ENCODE data around the gene DNASE2B. TPM values are rescaled to one million over a fixed set of nuclear protein-coding genes. Genes with fewer than 3 reads are reported as not detected.
A peak's percentile ranks its signal among the peaks of the same experiment; 100 is the strongest.

DNASE2B gene
- total RNA-seq, 1 experiment from 2014 or later = not detected

DNA sequence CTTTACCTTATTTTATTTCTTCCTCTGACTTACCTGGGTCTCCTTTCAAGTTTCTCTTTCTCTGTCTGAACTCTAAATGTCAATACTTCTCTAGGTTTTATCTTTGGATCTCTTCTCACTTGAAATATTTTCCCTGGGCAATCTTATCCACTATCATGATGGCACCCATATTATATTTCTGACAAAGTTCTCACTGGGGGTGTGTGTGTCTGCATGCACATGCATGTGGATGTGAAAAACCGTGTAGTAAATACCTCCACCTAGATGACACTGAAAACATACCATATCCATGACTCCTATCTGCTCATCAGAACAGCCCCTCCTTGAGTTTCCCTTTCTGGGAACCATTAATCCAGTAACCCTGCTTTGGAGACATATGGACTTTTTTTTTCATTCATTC lies 30.9 kb downstream of the DNASE2B start:
- TF ChIP-seq EZH2phosphoT487 (IDR thresholded peaks at IDR 0.05; ENCODE audit: borderline replicate concordance, low read length) (no peak), EZH2 (IDR thresholded peaks at IDR 0.05; ENCODE audit: low read length, unreplicated experiment) (no peak)
- TF ChIP-seq, protein P1, sequence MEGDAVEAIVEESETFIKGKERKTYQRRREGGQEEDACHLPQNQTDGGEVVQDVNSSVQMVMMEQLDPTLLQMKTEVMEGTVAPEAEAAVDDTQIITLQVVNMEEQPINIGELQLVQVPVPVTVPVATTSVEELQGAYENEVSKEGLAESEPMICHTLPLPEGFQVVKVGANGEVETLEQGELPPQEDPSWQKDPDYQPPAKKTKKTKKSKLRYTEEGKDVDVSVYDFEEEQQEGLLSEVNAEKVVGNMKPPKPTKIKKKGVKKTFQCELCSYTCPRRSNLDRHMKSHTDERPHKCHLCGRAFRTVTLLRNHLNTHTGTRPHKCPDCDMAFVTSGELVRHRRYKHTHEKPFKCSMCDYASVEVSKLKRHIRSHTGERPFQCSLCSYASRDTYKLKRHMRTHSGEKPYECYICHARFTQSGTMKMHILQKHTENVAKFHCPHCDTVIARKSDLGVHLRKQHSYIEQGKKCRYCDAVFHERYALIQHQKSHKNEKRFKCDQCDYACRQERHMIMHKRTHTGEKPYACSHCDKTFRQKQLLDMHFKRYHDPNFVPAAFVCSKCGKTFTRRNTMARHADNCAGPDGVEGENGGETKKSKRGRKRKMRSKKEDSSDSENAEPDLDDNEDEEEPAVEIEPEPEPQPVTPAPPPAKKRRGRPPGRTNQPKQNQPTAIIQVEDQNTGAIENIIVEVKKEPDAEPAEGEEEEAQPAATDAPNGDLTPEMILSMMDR (conservative IDR thresholded peaks at IDR 0.05; ENCODE audit: low read depth, low read length) = no peak
- intact Hi-C loops (cut with micrococcal nuclease) = no loop called here
- BruUV-seq (replicated peaks) = no TSS peak
- no peaks in the 10 kb centered on the region for H3K36me3 ChIP-seq (ENCODE audit: low read depth, low read length)
- no peak overlapping the region for H2AFZ ChIP-seq (ENCODE audit: low read length)
- H3K79me2 ChIP-seq (ENCODE audit: low read length) = no peaks in the 10 kb centered on the region
- ATAC-seq (no peak), DNase-seq (no peak)
- H4K20me1 ChIP-seq (ENCODE audit: low read length) = no peaks in the 10 kb centered on the region
- H3K9me2 ChIP-seq (replicated peaks; ENCODE audit: low read length) = no peaks in the 10 kb centered on the region
- no peak overlapping the region for H3K4me2 ChIP-seq (ENCODE audit: low read length)
- no peaks in the 10 kb centered on the region for H3K27me3 ChIP-seq (ENCODE audit: low read length)
- no peaks in the 10 kb centered on the region for H3K9me3 ChIP-seq (ENCODE audit: low read length)
- ChIA-PET POLR2A (ENCODE audit: unreplicated experiment) (no interaction called here), CTCF (no interaction called here)
- no peak overlapping the region for H3K27ac ChIP-seq (ENCODE audit: low read length)
- H3K4me1 ChIP-seq (ENCODE audit: insufficient read depth, low read length) = peaks cover 20% of the 10 kb centered on the region
- H3K4me3 ChIP-seq (ENCODE audit: low read length) = no peak overlapping the region
- no peaks in the 10 kb centered on the region for H3F3A ChIP-seq (ENCODE audit: low read length, unreplicated experiment)
- no peak overlapping the region for H3K9ac ChIP-seq (ENCODE audit: low read length)

DNA sequence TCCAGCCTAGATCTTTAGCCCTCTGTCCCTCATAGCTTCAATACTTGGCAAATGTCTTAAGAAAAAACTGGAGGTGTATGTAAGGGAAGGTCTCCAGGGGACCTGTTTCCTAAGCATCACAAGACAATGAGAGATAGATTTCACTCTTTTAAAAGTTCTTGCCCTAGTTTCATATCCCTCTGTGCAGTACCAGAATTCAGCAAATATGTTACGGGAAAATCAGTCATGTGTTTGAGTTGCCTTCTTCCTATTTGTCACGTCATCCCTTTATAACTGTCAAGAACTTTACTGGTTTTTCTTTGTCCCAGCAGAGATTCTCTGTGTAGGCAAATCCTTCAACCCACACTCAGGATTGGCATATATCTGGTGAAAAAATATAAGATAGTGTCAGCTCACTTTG lies 32.3 kb downstream of the DNASE2B start:
- TF ChIP-seq EZH2 (IDR thresholded peaks at IDR 0.05; ENCODE audit: low read length, unreplicated experiment) = no peak
- TF ChIP-seq, protein P1 (conservative IDR thresholded peaks at IDR 0.05; ENCODE audit: low read depth, low read length) = no peak
- no peak for TF ChIP-seq EZH2phosphoT487 (IDR thresholded peaks at IDR 0.05; ENCODE audit: borderline replicate concordance, low read length)
- ChIA-PET CTCF (no interaction called here), POLR2A (ENCODE audit: unreplicated experiment) (no interaction called here)
- peaks cover 30% of the 10 kb centered on the region for H3K4me1 ChIP-seq (ENCODE audit: insufficient read depth, low read length)
- H4K20me1 ChIP-seq (ENCODE audit: low read length) = no peaks in the 10 kb centered on the region
- H3F3A ChIP-seq (ENCODE audit: low read length, unreplicated experiment) = no peaks in the 10 kb centered on the region
- H2AFZ ChIP-seq (ENCODE audit: low read length) = no peak overlapping the region
- no peak overlapping the region for H3K4me3 ChIP-seq (ENCODE audit: low read length)
- H3K9me3 ChIP-seq (ENCODE audit: low read length) = no peaks in the 10 kb centered on the region
- intact Hi-C loops (cut with micrococcal nuclease) = loop anchor here (5.0 to 10.0 kb wide), 2 partner anchors 158 to 526 kb away; no protein-coding TSS in a partner anchor
- no peaks in the 10 kb centered on the region for H3K9me2 ChIP-seq (replicated peaks; ENCODE audit: low read length)
- DNase-seq (no peak), ATAC-seq (no peak)
- no peaks in the 10 kb centered on the region for H3K36me3 ChIP-seq (ENCODE audit: low read depth, low read length)
- H3K4me2 ChIP-seq (ENCODE audit: low read length) = no peak overlapping the region
- no peaks in the 10 kb centered on the region for H3K27me3 ChIP-seq (ENCODE audit: low read length)
- no peaks in the 10 kb centered on the region for H3K79me2 ChIP-seq (ENCODE audit: low read length)
- no peak overlapping the region for H3K9ac ChIP-seq (ENCODE audit: low read length)
- no TSS peak for BruUV-seq (replicated peaks)
- no peak overlapping the region for H3K27ac ChIP-seq (ENCODE audit: low read length)

- Histone ChIP-seq H3K4me1 (ENCODE audit: insufficient read depth, low read length) (peaks cover 22% of the 10 kb centered on the region), H2AFZ (ENCODE audit: low read length) (peak overlapping the region; percentile 79)
- POLR2A ChIA-PET (ENCODE audit: unreplicated experiment) = interaction anchor here (0.6 to 0.7 kb wide), 3 partner anchors 26 to 291 kb away, joined by 3 to 7 read pairs (median 4); no protein-coding TSS in a partner anchor
These were observed 35.2 kb downstream of the DNASE2B start for GRCh38 chr1:84433258-84434080.

More at GRCh38 chr1:84433258-84434080, 35.2 kb downstream of the DNASE2B start:
- Histone ChIP-seq H3K27me3 (ENCODE audit: low read length) (no peaks in the 10 kb centered on the region), H3K9me2 (replicated peaks; ENCODE audit: low read length) (no peaks in the 10 kb centered on the region), H3K27ac (ENCODE audit: low read length) (peak overlapping the region; percentile 38), H3K79me2 (ENCODE audit: low read length) (no peaks in the 10 kb centered on the region), H3K4me2 (ENCODE audit: low read length) (peak overlapping the region; percentile 70), H3K36me3 (ENCODE audit: low read depth, low read length) (no peaks in the 10 kb centered on the region), H3F3A (ENCODE audit: low read length, unreplicated experiment) (no peaks in the 10 kb centered on the region), H3K9ac (ENCODE audit: low read length) (peak overlapping the region; percentile 60), H3K9me3 (ENCODE audit: low read length) (no peaks in the 10 kb centered on the region), H4K20me1 (ENCODE audit: low read length) (no peaks in the 10 kb centered on the region), H3K4me3 (ENCODE audit: low read length) (peak overlapping the region; percentile 57)
- intact Hi-C loops (cut with micrococcal nuclease) = loop anchor here (1.0 to 10.0 kb wide), 7 partner anchors 69 to 529 kb away; no protein-coding TSS in a partner anchor
- CTCF ChIA-PET = interaction anchor here (0.6 to 1.2 kb wide), 7 partner anchors 86 to 292 kb away, joined by 3 to 5 read pairs (median 4); no protein-coding TSS in a partner anchor
- TF ChIP-seq, protein P1 (conservative IDR thresholded peaks at IDR 0.05; ENCODE audit: low read depth, low read length) = peak; percentile 91
- no peak for TF ChIP-seq EZH2 (IDR thresholded peaks at IDR 0.05; ENCODE audit: low read length, unreplicated experiment)
- no peak for TF ChIP-seq EZH2phosphoT487 (IDR thresholded peaks at IDR 0.05; ENCODE audit: borderline replicate concordance, low read length)
- BruUV-seq (replicated peaks) = no TSS peak
- peak; percentile 82 for DNase-seq
- ATAC-seq = peak; percentile 75
